Keratinocyte (primary cell): Measurements from ENCODE around the gene BRSK2. TPM values are rescaled to one million over a fixed set of nuclear protein-coding genes. Genes with fewer than 3 reads are reported as not detected.

Experiments used
- DNase-seq: peaks from one replicate; pipeline ENCODE4 v3.0.0-alpha.2; 2011; ENCODE audit warnings: low read depth, missing footprints, low spot score
- FAIRE-seq: peaks from 2 replicates; lab custom pipeline; 2011; peaks lifted over from hg19 to GRCh38; lab: Jason Lieb, UNC
- H2AFZ ChIP-seq: 2 replicates; pipeline ENCODE4 v1.6.0; 2012; ENCODE audit warnings: low read length, control low read depth, inconsistent platforms; ENCODE audit not compliant: control insufficient read depth
- H3K27ac ChIP-seq: 2 replicates; pipeline ENCODE4 v1.5.1; 2011; ENCODE audit warnings: low read length; ENCODE audit not compliant: control insufficient read depth, insufficient read depth
- H3K27me3 ChIP-seq: 3 replicates; pipeline ENCODE4 v1.6.0; 2011; ENCODE audit warnings: low read length; ENCODE audit not compliant: control insufficient read depth, insufficient read depth; ENCODE audit errors: extremely low read depth
- H3K36me3 ChIP-seq, 2 experiments: 2 replicates in 1 of 2; 3 replicates in 1 of 2; pipeline ENCODE4 v1.5.1; 2011; ENCODE audit warnings: low read length in 2 of 2, mild to moderate bottlenecking in 1 of 2; ENCODE audit not compliant: control insufficient read depth in 2 of 2, insufficient read depth in 2 of 2; ENCODE audit errors: extremely low read depth in 1 of 2
- H3K4me1 ChIP-seq: 3 replicates; pipeline ENCODE4 v1.5.1; 2011; ENCODE audit warnings: low read length; ENCODE audit not compliant: control insufficient read depth, insufficient read depth; ENCODE audit errors: extremely low read depth
- H3K4me2 ChIP-seq: 3 replicates; pipeline ENCODE4 v1.6.0; 2011; ENCODE audit warnings: low read depth, low read length; ENCODE audit not compliant: control insufficient read depth, insufficient read depth; ENCODE audit errors: extremely low read depth
- H3K4me3 ChIP-seq, 3 experiments: fragments of 200-600 bp in 1 of 3; sonication (generic) in 1 of 3; 2 replicates in 2 of 3; 3 replicates in 1 of 3; pipeline ENCODE4 v1.5.1; 2011 to 2016; ENCODE audit warnings: low read length in 3 of 3, mild to moderate bottlenecking in 3 of 3, control low read depth in 2 of 3, inconsistent platforms in 1 of 3, low read depth in 1 of 3, mixed read lengths in 1 of 3, mixed run types in 1 of 3, moderate library complexity in 1 of 3; ENCODE audit not compliant: control insufficient read depth in 2 of 3, insufficient read depth in 2 of 3; ENCODE audit errors: extremely low read depth in 1 of 3
- H3K79me2 ChIP-seq: 2 replicates; pipeline ENCODE4 v1.6.0; 2012; ENCODE audit warnings: low read length; ENCODE audit not compliant: control insufficient read depth, insufficient read depth
- H3K9ac ChIP-seq: 3 replicates; pipeline ENCODE4 v1.6.0; 2011; ENCODE audit warnings: low read length; ENCODE audit not compliant: control insufficient read depth, insufficient read depth; ENCODE audit errors: extremely low read depth
- H3K9me1 ChIP-seq: 3 replicates; pipeline ENCODE4 v1.6.0; 2011; ENCODE audit warnings: low read length; ENCODE audit not compliant: control insufficient read depth, insufficient read depth; ENCODE audit errors: extremely low read depth
- H3K9me3 ChIP-seq: 2 replicates; pipeline ENCODE4 v1.5.1; 2012; ENCODE audit warnings: low read depth, low read length; ENCODE audit not compliant: control insufficient read depth
- H4K20me1 ChIP-seq: 3 replicates; pipeline ENCODE4 v1.6.0; 2011; ENCODE audit warnings: low read length; ENCODE audit not compliant: control insufficient read depth, insufficient read depth; ENCODE audit errors: extremely low read depth
- EZH2 ChIP-seq: IDR thresholded peaks from one replicate; pipeline ENCODE4 v1.6.1; 2012; ENCODE audit warnings: inconsistent platforms, mild to moderate bottlenecking, low read length, moderate library complexity
- dilution Hi-C: fragments of 300-500 bp; cut with MboI; formaldehyde crosslinking; loops from one replicate; pipeline ENCODE4 v1.7.0; 2020; ENCODE audit warnings: low sequenced_read_pairs; ENCODE audit not compliant: extremely low pct_ligation_motif_present
- polyA plus RNA-seq, 5 experiments: library from polyadenylated mRNA; depleted of rRNA in 3 of 5; stranded (reverse) in 3 of 5; stranded (forward) in 1 of 5; unstranded in 1 of 5; fragments of >200 nt; gene quantifications; 1 replicate in 1 of 5; 2 replicates in 3 of 5; 3 replicates in 1 of 5; pipeline versions ENCODE4 v1.2.1 to v1.2.3, GENCODE V29; 2011 to 2012; ENCODE audit warnings: missing spikeins in 2 of 5, low read depth in 1 of 5, low replicate concordance in 1 of 5
- TF ChIP-seq, protein P1 (sequence below), 3 experiments: IDR thresholded peaks in 1 of 3; conservative IDR thresholded peaks in 1 of 3; optimal IDR thresholded peaks in 1 of 3; 2 replicates in 2 of 3; 3 replicates in 1 of 3; pipeline versions ENCODE3 to v1.5.1; 2011; ENCODE audit warnings: low read length in 3 of 3, mild to moderate bottlenecking in 3 of 3, moderate library complexity in 2 of 3, control low read depth in 1 of 3, inconsistent platforms in 1 of 3; ENCODE audit not compliant: insufficient read depth in 2 of 3; ENCODE audit errors: extremely low read depth in 1 of 3

Gene BRSK2
- polyA plus RNA-seq, 1 donor (not counting 4 experiments of a cell fraction or from before 2014, with no cell fraction given), result 0.09 TPM

DNA sequence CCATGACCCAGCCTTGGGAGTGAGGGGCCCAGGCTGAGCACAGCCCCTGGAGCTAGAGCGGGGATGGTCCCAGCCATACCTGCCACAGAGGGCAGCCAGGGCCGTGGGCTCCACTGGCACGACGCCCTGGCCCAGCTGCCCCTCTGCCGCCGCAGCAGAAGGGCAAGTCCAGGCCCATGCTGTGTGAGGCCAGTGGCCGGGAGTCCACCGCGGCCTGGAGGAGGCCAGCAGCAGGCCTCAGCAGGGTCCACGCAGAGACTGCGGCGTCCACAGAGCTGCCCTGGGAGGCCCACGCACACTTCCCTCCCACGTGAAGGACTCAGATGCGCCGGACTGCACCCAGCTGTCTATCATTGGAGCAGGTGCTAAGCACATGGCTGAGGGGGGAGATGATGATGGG lies 73.3 kb downstream of the BRSK2 start:
- Histone ChIP-seq H3K27ac (no peak overlapping the region), H3K9ac (no peak overlapping the region), H3K4me1 (no peaks in the 10 kb centered on the region), H3K79me2 (no peaks in the 10 kb centered on the region), H3K9me3 (no peaks in the 10 kb centered on the region), H2AFZ (no peak overlapping the region), H3K27me3 (no peaks in the 10 kb centered on the region), H3K36me3 (peaks cover 0 to 2% of the 10 kb centered on the region in 2 experiments), H3K9me1 (no peaks in the 10 kb centered on the region), H4K20me1 (peaks cover 3% of the 10 kb centered on the region), H3K4me2 (no peak overlapping the region), H3K4me3 (no peak overlapping the region)
- no peak for DNase-seq
- TF ChIP-seq, protein P1, sequence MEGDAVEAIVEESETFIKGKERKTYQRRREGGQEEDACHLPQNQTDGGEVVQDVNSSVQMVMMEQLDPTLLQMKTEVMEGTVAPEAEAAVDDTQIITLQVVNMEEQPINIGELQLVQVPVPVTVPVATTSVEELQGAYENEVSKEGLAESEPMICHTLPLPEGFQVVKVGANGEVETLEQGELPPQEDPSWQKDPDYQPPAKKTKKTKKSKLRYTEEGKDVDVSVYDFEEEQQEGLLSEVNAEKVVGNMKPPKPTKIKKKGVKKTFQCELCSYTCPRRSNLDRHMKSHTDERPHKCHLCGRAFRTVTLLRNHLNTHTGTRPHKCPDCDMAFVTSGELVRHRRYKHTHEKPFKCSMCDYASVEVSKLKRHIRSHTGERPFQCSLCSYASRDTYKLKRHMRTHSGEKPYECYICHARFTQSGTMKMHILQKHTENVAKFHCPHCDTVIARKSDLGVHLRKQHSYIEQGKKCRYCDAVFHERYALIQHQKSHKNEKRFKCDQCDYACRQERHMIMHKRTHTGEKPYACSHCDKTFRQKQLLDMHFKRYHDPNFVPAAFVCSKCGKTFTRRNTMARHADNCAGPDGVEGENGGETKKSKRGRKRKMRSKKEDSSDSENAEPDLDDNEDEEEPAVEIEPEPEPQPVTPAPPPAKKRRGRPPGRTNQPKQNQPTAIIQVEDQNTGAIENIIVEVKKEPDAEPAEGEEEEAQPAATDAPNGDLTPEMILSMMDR (optimal IDR thresholded peaks at IDR 0.05 in 1 of 3, IDR thresholded peaks at IDR 0.05 in 1 of 3, conservative IDR thresholded peaks at IDR 0.05 in 1 of 3; ENCODE audit: extremely low read depth in 1 of 3, insufficient read depth in 2 of 3, low read length in 3 of 3), result no peak
- dilution Hi-C loops, result no loop called here
- no peak for FAIRE-seq

DNA sequence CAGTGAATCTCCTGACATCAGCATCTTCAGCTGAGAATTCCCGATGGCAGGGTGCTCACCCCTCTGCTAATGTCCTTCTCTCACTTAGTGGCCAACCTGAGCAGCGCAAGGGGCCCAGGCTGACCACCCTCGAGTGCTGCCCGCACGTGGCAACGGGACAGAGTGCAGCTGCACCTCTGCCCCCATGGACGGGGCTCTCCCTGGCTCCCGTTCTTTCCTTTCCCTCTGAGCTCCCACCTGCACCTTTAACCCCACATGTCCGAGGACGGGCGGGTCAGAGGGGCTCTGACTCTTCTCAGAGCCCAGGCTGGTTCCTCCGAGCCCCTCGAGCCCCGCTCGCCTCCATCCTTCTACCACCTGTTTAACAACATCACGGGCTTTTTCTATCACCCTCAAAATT lies 77.0 kb downstream of the BRSK2 start:
- Histone ChIP-seq H3K4me1 (no peaks in the 10 kb centered on the region), H3K9ac (no peak overlapping the region), H3K79me2 (no peaks in the 10 kb centered on the region), H2AFZ (no peak overlapping the region), H3K9me1 (no peaks in the 10 kb centered on the region), H3K27ac (no peak overlapping the region), H3K9me3 (no peaks in the 10 kb centered on the region), H3K36me3 (peaks cover 3 to 18% of the 10 kb centered on the region in 2 experiments), H3K4me3 (no peak overlapping the region), H4K20me1 (peaks cover 3% of the 10 kb centered on the region), H3K27me3 (no peaks in the 10 kb centered on the region), H3K4me2 (no peak overlapping the region)
- dilution Hi-C loops, result no loop called here
- no peak for DNase-seq
- no peak for FAIRE-seq
- no peak for TF ChIP-seq EZH2
- TF ChIP-seq, protein P1 (optimal IDR thresholded peaks at IDR 0.05 in 1 of 3, IDR thresholded peaks at IDR 0.05 in 1 of 3, conservative IDR thresholded peaks at IDR 0.05 in 1 of 3; ENCODE audit: extremely low read depth in 1 of 3, insufficient read depth in 2 of 3, low read length in 3 of 3), result no peak
